ENCODE results near the gene KIF22.

DNA sequence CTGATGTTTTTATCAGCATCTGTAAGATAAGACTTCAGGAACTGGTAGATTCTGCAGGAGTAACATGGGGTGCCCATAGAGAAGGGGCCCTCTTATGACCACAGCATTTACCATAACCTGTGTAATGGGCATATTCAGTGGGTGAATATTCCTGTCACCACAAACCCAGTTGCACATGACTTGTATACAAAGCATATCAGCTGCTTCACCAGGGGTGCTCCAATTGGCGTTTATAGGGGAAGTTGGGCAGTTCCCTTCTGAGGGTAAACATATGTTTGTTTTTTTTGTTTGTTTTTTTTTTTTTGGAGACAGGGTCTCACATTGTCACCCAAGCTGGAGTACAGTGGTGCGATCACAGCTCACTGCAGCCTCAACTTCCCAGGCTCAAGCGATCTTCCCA is 24.0 kb upstream of the KIF22 start:
- no peak for TF ChIP-seq POLR2A (IDR thresholded peaks at IDR 0.05)
- TF ChIP-seq, protein P1, sequence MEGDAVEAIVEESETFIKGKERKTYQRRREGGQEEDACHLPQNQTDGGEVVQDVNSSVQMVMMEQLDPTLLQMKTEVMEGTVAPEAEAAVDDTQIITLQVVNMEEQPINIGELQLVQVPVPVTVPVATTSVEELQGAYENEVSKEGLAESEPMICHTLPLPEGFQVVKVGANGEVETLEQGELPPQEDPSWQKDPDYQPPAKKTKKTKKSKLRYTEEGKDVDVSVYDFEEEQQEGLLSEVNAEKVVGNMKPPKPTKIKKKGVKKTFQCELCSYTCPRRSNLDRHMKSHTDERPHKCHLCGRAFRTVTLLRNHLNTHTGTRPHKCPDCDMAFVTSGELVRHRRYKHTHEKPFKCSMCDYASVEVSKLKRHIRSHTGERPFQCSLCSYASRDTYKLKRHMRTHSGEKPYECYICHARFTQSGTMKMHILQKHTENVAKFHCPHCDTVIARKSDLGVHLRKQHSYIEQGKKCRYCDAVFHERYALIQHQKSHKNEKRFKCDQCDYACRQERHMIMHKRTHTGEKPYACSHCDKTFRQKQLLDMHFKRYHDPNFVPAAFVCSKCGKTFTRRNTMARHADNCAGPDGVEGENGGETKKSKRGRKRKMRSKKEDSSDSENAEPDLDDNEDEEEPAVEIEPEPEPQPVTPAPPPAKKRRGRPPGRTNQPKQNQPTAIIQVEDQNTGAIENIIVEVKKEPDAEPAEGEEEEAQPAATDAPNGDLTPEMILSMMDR (IDR thresholded peaks at IDR 0.05) = no peak
